GM12875 (cell line): Measurements from ENCODE around the gene TSHZ2.

Source experiments
- H3K4me3 ChIP-seq: one replicate; pipeline ENCODE4 v1.5.1; 2011; ENCODE audit warnings: low read depth, low read length, control low read depth
- TF ChIP-seq, protein P1 (sequence below): IDR thresholded peaks from 2 replicates; pipeline ENCODE4 v1.5.1; 2011; ENCODE audit warnings: low read depth, mild to moderate bottlenecking, control low read depth, inconsistent platforms, low read length, moderate library complexity, borderline replicate concordance; ENCODE audit not compliant: insufficient read depth

TSHZ2 gene

DNA sequence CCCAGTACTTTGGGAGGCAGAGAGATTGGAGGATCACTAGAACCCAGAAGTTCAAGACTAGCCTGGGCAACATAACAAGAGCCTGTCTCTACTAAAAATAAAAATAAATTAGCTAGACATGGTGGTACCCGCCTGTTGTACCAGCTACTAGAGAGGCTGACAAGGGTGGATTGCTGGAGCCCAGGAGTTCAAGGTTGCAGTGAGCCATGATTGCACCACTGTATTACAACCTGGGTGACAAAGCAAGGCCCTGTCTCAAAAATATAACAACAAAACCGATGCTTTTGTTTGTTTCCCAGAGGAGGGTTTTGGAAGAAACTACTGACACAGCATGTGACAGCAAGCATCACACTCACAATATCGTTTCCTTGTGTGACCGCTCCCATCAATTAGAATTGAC lies 119.6 kb downstream of the TSHZ2 start:
- TF ChIP-seq, protein P1, sequence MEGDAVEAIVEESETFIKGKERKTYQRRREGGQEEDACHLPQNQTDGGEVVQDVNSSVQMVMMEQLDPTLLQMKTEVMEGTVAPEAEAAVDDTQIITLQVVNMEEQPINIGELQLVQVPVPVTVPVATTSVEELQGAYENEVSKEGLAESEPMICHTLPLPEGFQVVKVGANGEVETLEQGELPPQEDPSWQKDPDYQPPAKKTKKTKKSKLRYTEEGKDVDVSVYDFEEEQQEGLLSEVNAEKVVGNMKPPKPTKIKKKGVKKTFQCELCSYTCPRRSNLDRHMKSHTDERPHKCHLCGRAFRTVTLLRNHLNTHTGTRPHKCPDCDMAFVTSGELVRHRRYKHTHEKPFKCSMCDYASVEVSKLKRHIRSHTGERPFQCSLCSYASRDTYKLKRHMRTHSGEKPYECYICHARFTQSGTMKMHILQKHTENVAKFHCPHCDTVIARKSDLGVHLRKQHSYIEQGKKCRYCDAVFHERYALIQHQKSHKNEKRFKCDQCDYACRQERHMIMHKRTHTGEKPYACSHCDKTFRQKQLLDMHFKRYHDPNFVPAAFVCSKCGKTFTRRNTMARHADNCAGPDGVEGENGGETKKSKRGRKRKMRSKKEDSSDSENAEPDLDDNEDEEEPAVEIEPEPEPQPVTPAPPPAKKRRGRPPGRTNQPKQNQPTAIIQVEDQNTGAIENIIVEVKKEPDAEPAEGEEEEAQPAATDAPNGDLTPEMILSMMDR = no peak
- no peak overlapping the region for H3K4me3 ChIP-seq

DNA sequence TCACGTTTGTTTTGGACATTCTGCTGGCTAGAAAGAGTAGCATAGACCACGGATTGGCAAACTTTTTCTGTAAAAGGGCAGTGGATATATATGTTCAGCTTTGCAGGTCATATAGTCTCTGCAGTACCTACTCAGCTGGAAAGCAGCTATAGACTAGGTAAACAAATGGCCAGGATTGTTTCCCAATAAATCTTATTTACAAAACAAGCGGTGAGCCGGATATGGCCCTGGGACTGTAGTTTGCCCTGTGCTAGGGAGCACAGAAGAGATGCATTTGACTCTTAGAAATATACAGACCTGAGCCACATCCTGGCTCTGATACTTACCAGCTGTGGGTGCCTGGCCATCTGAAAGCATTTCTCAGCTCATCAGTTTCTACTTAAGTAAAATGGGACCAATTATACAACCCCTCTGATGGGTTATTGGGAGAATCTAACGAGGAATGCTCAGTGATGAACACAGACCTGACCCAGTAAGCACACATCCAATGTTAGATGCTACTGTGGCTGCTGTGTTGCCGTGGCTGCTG lies 120.7 kb downstream of the TSHZ2 start:
- no peak overlapping the region for H3K4me3 ChIP-seq
- TF ChIP-seq, protein P1 = no peak

DNA sequence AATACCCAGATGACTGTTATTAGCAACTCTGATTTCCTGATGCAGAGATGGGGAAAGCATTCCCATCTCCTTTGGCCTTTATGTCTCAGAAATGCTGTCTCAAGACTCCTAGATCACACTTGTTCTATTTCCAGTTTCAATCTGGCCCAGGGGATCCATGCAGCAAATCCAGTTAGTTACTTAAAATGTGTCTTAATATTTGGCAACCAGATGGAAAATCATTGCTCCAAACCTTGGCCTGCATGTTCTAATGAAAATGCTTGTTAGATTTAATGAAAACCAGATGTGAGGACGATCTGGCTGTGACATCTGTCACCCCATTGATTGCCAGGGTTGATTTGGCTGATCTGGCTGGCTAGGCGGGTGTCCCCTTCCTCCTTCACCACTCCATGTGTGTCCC lies 125.2 kb downstream of the TSHZ2 start:
- TF ChIP-seq, protein P1 = no peak
- H3K4me3 ChIP-seq = no peak overlapping the region

DNA sequence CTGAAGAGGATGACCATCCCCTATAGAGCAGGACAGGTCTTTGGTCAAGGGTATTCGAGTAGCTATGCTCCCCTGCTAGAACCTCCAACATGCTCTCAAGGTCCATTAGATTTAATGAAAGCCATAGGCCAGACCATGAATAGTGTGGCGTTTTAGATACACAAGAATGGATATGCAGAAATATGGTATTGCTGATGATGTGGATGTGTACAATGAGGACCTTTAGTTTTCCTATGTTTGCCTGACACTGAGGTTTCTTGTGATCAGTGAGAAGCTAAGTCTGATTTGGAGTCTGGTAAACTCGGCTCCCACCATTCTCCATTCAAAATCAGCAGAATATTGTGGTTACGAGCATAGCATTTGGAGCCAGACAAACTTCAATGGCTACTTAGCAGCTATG lies 125.6 kb downstream of the TSHZ2 start:
- H3K4me3 ChIP-seq = no peak overlapping the region
- TF ChIP-seq, protein P1 = no peak

DNA sequence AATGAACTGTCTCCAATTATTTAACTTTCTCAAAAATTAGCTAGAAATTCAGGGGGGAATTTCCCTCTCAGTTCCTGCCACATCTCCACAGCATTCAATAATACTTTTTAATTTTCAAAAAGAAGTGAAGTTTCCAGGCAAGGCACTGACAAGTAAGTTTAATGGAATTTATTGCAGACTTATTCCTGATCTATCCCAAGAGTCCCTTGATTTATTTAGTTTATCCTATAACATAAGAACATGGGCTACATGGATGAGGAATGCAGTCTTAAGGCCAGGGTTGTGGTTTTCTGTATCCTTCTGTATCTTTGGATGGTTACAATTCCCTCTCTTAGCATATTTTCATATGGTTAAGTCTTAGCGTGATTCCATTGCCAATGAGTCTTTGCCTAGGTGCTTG lies 126.5 kb downstream of the TSHZ2 start:
- TF ChIP-seq, protein P1 = no peak

DNA sequence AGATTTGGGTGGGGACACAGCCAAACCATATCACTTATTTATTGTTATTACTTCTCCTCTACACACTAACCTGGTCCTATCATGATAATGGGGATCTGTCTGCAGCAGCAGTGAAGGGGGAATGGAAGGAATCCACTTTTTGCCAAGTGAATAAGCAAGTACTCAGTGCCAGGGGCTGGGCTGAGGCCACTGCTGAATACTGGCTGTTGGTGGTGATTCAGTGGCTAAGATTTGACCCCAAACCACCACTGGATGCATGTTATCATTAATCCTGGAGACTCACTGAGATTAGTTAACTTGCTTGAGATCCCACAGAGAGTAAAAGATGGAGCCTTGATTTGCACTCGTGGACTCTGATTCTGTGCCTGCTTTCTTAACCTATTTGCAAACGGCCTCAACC lies 127.7 kb downstream of the TSHZ2 start:
- no peak overlapping the region for H3K4me3 ChIP-seq
- TF ChIP-seq, protein P1 = no peak

More for the DNA sequence above, 126.5 kb downstream of the TSHZ2 start:
- no peak overlapping the region for H3K4me3 ChIP-seq

DNA sequence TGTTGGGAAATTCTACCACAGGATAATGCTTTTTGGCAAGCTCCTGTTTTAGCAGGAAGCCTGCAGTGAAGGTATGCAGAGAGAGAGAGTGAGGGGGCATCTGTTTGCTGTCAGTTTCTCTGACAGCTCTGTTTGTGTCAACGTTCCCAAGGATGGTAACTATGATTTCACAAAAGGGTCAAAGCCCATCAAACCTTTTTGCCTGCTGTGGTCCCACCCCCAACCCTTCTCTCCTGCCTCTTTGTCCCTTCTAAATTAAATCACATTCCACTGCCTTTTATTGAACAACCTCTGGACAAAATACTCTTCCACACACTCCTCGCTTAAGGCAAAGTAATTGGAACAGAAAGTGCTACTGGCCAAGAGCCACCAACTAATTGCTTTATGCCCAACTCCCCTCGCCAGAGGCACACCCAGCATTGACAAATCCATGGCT lies 128.3 kb downstream of the TSHZ2 start:
- TF ChIP-seq, protein P1 = no peak
- no peak overlapping the region for H3K4me3 ChIP-seq
